Kidney tubule cell (primary cell): ENCODE results near the gene LZTS2.
"Not testable (repeated sequence)": the region's sequence is repeated elsewhere in the genome, so short reads cannot be mapped to it uniquely, and the experiment has no call there.

ENCODE experiments used
- DNase-seq: peaks from one replicate; pipeline ENCODE4 v3.0.0-alpha.2; 2018; ENCODE audit warnings: low spot score

LZTS2 gene

GRCh38 chr10:100999742-101000126 is at the start of gene LZTS2:
TSS of gene LZTS2 (plus strand) at chr10:100999808. CDS start at chr10:101002539, 2,731 bp downstream.
- DNase-seq: no peak

- DNase-seq: no peak
These were observed 39.4 kb upstream of the LZTS2 start for GRCh38 chr10:100960251-100960650.

- no peak for DNase-seq
These were observed 37.1 kb upstream of the LZTS2 start for GRCh38 chr10:100962351-100963080.

GRCh38 chr10:100963826-100964225 is 35.8 kb upstream of the LZTS2 start:
- DNase-seq: no peak

GRCh38 chr10:100965820-100966219 is 33.8 kb upstream of the LZTS2 start:
- no peak for DNase-seq

GRCh38 chr10:100966887-100967286 is 32.7 kb upstream of the LZTS2 start:
- no peak for DNase-seq

GRCh38 chr10:100967332-100967731 is 32.3 kb upstream of the LZTS2 start:
- no peak for DNase-seq

GRCh38 chr10:100968062-100968736 is 31.4 kb upstream of the LZTS2 start:
- DNase-seq: no peak

GRCh38 chr10:100968863-100969186 is 30.8 kb upstream of the LZTS2 start:
- DNase-seq: no peak

GRCh38 chr10:100969187-100970075 is 30.2 kb upstream of the LZTS2 start, which contains the start of gene SEMA4G:
TSS of gene SEMA4G (plus strand) at chr10:100969504. CDS start at chr10:100972913, 3,409 bp downstream.
- peak; percentile 37 for DNase-seq

- DNase-seq: no peak
These were observed 29.3 kb upstream of the LZTS2 start for GRCh38 chr10:100970076-100970913.

GRCh38 chr10:100970914-100971811 is 28.4 kb upstream of the LZTS2 start:
- peak; percentile 78 for DNase-seq

GRCh38 chr10:100972115-100972903 is 27.3 kb upstream of the LZTS2 start:
- no peak for DNase-seq

- DNase-seq: no peak
These were observed 26.6 kb upstream of the LZTS2 start for GRCh38 chr10:100972904-100973535.

GRCh38 chr10:100975397-100975796 is 24.2 kb upstream of the LZTS2 start:
- DNase-seq: not testable (repeated sequence)

- DNase-seq: no peak
These were observed 22.7 kb upstream of the LZTS2 start for GRCh38 chr10:100976906-100977305.

- no peak for DNase-seq
These were observed 22.2 kb upstream of the LZTS2 start for GRCh38 chr10:100977436-100977835.

- no peak for DNase-seq
These were observed 21.3 kb upstream of the LZTS2 start for GRCh38 chr10:100978121-100978900.

- no peak for DNase-seq
These were observed 20.8 kb upstream of the LZTS2 start for GRCh38 chr10:100978901-100979195.
